ENCODE measurements around the gene MYO19.
"Not testable (repeated sequence)": the region's sequence is repeated elsewhere in the genome, so short reads cannot be mapped to it uniquely, and the experiment has no call there.

DNA sequence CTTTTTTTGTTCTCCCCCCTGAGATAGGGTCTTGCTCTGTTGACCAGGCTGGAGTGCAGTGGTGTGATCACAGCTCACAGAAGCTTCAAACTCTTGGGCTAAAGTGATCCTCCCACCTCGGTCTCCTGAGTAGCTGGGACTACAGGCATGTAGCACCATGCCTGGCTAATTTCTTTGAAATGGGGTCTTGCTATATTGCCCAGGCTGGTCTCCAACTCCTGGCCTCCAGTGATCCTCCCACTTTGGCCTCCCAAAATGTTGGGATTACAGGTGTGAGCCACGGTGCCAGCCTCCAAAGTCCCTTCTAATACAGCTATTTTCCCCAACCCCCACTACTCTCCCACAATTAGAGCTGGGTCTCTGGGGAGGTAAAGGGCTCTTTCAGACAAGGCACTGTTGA lies 26.2 kb downstream of the MYO19 start:
- TF ChIP-seq, protein P1, sequence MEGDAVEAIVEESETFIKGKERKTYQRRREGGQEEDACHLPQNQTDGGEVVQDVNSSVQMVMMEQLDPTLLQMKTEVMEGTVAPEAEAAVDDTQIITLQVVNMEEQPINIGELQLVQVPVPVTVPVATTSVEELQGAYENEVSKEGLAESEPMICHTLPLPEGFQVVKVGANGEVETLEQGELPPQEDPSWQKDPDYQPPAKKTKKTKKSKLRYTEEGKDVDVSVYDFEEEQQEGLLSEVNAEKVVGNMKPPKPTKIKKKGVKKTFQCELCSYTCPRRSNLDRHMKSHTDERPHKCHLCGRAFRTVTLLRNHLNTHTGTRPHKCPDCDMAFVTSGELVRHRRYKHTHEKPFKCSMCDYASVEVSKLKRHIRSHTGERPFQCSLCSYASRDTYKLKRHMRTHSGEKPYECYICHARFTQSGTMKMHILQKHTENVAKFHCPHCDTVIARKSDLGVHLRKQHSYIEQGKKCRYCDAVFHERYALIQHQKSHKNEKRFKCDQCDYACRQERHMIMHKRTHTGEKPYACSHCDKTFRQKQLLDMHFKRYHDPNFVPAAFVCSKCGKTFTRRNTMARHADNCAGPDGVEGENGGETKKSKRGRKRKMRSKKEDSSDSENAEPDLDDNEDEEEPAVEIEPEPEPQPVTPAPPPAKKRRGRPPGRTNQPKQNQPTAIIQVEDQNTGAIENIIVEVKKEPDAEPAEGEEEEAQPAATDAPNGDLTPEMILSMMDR (IDR thresholded peaks at IDR 0.05): not testable (repeated sequence)
- not testable (repeated sequence) for TF ChIP-seq POLR2A (IDR thresholded peaks at IDR 0.05)

Data from ovary (tissue), 3 donors.